Kidney (tissue), 14 donors: ENCODE measurements around the gene USP6. TPM values are rescaled to one million over a fixed set of nuclear protein-coding genes. Genes with fewer than 3 reads are reported as not detected.
A peak's percentile ranks its signal among the peaks of the same experiment; 100 is the strongest.
"Not testable (repeated sequence)": the region's sequence is repeated elsewhere in the genome, so short reads cannot be mapped to it uniquely, and the experiment has no call there.

Experiments used
- DNase-seq, 5 donors: peaks; one replicate each; pipeline ENCODE4 v3.0.0-alpha.2; 2013 to 2020
- FAIRE-seq: peaks from 2 replicates; lab custom pipeline; 2012; peaks lifted over from hg19 to GRCh38; lab: Jason Lieb, UNC
- H3K27ac ChIP-seq, 2 donors: one replicate each; pipeline ENCODE4 v1.7.0; 2013; ENCODE audit warnings: low read depth in 2 of 2, low read length in 2 of 2, inconsistent platforms in 1 of 2
- H3K27me3 ChIP-seq: one replicate; pipeline ENCODE4 v1.7.1; 2013; ENCODE audit warnings: low read length, inconsistent platforms; ENCODE audit not compliant: control insufficient read depth, insufficient read depth
- H3K36me3 ChIP-seq, 3 donors: one replicate each; pipeline versions ENCODE4 v1.7.0 to v1.7.1; 2013; ENCODE audit warnings: low read length in 3 of 3, control low read depth in 1 of 3, inconsistent platforms in 1 of 3; ENCODE audit not compliant: insufficient read depth in 3 of 3, control insufficient read depth in 2 of 3
- H3K4me1 ChIP-seq, 3 donors: one replicate each; pipeline versions ENCODE4 v1.7.0 to v1.7.1; 2013; ENCODE audit warnings: low read length in 3 of 3, inconsistent platforms in 1 of 3, low read depth in 1 of 3; ENCODE audit not compliant: control insufficient read depth in 2 of 3, insufficient read depth in 2 of 3
- H3K4me3 ChIP-seq, 3 donors: one replicate each; pipeline versions ENCODE4 v1.7.0 to v1.8.1; 2013; ENCODE audit warnings: low read length in 3 of 3, control low read depth in 1 of 3, inconsistent platforms in 1 of 3
- H3K9ac ChIP-seq, 3 donors: one replicate each; pipeline versions ENCODE4 v1.7.0 to v1.7.1; 2013; ENCODE audit warnings: low read length in 3 of 3, control low read depth in 1 of 3, inconsistent platforms in 1 of 3
- H3K9me3 ChIP-seq, 3 donors: one replicate each; pipeline versions ENCODE4 v1.7.0 to v1.7.1; 2013; ENCODE audit warnings: low read length in 3 of 3, control low read depth in 1 of 3, inconsistent platforms in 1 of 3; ENCODE audit not compliant: control insufficient read depth in 2 of 3, insufficient read depth in 1 of 3
- intact Hi-C: fragments of 100-400 bp; cut with DNase I; formaldehyde crosslinking; loops from one replicate; pipeline ENCODE4 v1.11.1; 2022
- polyA plus RNA-seq: library from polyadenylated mRNA; stranded (reverse); fragments of 350-450 nt; fragmentation: Illumina TruSeq; extraction: RNeasy Lipid Tissue Mini Kit (QIAGEN cat#74804); gene quantifications from one replicate; pipeline ENCODE4 v1.2.3, GENCODE V29; 2014; ENCODE audit warnings: low read depth, low replicate concordance; ENCODE audit not compliant: insufficient read depth
- total RNA-seq: library from RNA; stranded (reverse); fragmentation: NEBNext Ultra II Directional; extraction: Animal tissue kit (Norgen Biotek cat#: 25700); gene quantifications from one replicate; pipeline ENCODE4 v1.2.1, GENCODE V29; 2021
- TF ChIP-seq, protein P1 (sequence below): IDR thresholded peaks from 3 replicates; pipeline ENCODE4 v1.5.1; 2012; ENCODE audit warnings: mild to moderate bottlenecking, moderate library complexity, borderline replicate concordance; ENCODE audit not compliant: insufficient read depth; ENCODE audit errors: extremely low read depth
- donor health status: control.
- donor health status: control.
- donor health status: control.
- donor health status: control.
- donor health status: control.
- donor health status: DM: yes; HTN: yes; CAD: no.
- donor health status: Normal renal cell carcinoma (clear cell type).

Gene USP6
- total and polyA plus RNA-seq, 2 donors from 2014 or later = 0.06 to 0.19 TPM

DNA sequence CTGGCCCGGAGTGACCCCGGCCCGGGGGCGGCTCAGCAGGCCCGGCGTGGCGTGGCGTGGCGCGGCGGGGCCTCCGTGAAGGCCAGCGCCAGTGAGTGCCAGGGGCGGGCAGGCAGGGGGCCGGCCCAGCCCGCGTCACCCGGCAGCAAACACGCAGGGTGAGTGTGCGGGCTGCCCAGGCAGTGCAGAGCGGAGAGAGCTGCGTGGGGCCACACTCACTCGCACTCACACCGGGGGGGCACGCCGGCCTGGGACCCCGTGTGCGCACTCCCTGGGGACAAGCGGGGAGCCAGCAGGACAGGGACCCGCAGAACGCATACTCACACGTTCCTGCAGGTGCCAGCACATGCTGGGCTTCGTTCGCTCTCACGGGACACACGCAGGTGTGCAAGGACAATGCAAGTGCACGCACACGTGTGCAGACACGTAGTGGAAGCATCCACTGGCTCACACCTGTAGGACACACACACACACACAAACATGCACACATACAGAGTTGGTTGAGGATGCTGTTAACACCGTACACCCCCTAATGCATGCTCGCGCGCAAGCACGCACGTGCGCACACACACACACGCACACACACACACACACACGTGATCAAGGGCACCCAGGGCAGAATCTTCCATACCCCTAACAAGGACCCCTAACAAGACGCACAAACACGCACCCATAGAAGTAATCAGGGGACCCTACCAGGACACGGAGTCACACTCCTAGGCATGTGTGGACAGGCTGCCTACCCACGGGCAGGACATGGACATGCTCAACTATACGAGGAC is 7.7 kb downstream of the USP6 start:
- Histone ChIP-seq H3K27me3 (no peaks in the 10 kb centered on the region), H3K27ac (no peak overlapping the region), H3K9ac (no peak overlapping the region), H3K4me1 (no peaks in the 10 kb centered on the region), H3K36me3 (no peaks in the 10 kb centered on the region), H3K4me3 (no peak overlapping the region), H3K9me3 (peaks cover 0 to under 1% (median 0%) of the 10 kb centered on the region in 3 donors)
- FAIRE-seq = no peak
- intact Hi-C loops = no loop called here
- DNase-seq = peak in 3 of 5 donors; percentile 9 to 62 (median 58)
- TF ChIP-seq, protein P1, sequence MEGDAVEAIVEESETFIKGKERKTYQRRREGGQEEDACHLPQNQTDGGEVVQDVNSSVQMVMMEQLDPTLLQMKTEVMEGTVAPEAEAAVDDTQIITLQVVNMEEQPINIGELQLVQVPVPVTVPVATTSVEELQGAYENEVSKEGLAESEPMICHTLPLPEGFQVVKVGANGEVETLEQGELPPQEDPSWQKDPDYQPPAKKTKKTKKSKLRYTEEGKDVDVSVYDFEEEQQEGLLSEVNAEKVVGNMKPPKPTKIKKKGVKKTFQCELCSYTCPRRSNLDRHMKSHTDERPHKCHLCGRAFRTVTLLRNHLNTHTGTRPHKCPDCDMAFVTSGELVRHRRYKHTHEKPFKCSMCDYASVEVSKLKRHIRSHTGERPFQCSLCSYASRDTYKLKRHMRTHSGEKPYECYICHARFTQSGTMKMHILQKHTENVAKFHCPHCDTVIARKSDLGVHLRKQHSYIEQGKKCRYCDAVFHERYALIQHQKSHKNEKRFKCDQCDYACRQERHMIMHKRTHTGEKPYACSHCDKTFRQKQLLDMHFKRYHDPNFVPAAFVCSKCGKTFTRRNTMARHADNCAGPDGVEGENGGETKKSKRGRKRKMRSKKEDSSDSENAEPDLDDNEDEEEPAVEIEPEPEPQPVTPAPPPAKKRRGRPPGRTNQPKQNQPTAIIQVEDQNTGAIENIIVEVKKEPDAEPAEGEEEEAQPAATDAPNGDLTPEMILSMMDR = no peak

DNA sequence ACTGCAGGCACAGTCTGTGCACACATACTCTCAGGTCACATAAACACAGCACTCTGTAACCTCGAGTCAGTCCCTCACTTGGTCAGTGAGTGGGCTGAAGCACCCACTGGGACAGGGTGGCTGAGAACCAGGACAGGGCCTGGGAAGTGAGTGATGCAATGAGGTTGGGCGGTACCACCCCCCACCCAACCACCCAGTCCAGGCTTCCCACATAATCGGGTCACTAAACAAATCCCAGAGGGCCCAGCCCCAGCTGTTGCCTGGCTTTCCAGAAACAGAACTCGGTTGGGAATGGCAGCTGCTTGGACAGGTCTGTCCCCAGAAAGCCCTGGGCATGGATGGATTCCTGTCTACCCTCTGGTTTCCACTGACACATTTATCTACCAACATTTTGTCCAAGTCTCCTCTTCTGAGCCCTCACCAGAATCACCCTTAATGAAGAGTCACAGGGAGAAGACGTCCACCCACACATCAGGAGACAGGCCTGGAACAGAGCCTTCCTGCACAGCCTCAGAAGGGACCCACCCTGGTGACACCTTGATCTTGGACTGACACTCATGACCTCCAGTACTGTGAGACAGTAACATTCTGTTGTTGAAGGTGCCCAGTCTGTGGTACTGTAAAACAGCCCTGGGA is 8.4 kb downstream of the USP6 start:
- H3K4me1 ChIP-seq, H3K27me3 ChIP-seq, H3K4me3 ChIP-seq, H3K9ac ChIP-seq, intact Hi-C loops, FAIRE-seq, H3K27ac ChIP-seq, H3K36me3 ChIP-seq, H3K9me3 ChIP-seq: not testable (repeated sequence)
- DNase-seq = peak in 3 of 5 donors; percentile 2 to 46 (median 24)

DNA sequence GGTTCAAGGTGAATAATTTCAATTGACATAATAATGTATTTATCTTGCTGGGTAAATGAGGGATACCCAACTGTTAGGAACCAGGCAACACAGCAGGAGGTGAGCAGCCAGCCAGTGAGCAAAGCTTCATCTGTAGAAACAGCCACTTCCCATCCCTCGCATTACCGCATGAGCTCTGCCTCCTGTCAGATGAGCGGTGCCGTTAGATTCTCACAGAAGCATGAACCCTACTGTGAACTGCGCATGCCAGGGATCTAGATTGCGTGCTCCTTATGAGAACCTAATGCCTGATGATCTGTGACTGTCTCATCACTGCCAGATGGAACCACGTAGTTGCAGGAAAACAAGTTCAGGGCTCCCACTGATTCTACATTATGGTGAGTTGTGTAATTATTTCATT is 9.1 kb downstream of the USP6 start:
- DNase-seq = peak in 1 of 5 donors; percentile 4
- intact Hi-C loops, H3K36me3 ChIP-seq, H3K27ac ChIP-seq, H3K9ac ChIP-seq, H3K4me1 ChIP-seq, H3K27me3 ChIP-seq, H3K4me3 ChIP-seq, FAIRE-seq, H3K9me3 ChIP-seq: not testable (repeated sequence)

DNA sequence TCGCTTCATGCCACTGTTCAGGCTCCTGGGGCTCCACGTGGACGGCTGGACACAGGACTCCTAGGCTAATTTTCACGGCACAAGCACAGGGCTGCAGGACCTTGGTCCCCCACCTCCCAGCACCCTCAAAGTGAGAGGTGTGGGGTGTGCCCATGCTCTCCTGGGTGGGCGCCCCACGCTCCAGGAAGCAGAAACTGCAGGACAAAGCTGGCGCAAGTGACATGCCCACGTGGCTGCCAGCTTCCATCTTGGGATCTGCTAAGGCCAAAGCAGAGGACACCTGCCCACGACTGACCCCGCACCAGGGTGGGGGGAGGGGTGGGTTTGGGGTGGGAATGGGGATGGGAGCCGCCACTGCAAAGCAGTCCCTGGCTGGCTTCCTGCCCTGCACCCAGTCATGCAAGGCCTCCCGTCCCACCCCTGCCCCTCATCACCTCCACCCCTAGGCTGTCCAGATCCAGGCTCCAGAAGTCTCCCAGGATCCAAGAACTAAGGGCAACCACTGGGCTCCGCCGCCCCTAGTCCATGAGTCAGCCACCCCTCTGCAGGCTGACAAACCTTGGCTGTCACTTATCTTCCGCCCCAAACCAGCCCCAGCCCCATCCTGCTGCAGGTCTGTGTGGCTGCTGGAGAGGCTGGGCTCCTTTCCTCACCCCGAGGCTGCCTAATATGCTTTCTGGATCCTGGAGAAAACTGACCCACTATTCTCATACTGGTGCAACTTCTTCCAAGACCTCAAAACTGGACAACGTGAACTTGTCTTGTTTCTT is 11.1 kb downstream of the USP6 start:
- DNase-seq = peak in 3 of 5 donors; percentile 6 to 45 (median 36)
- FAIRE-seq = no peak
- Histone ChIP-seq H3K4me3 (no peak overlapping the region), H3K9me3 (no peaks in the 10 kb centered on the region), H3K36me3 (no peaks in the 10 kb centered on the region), H3K4me1 (no peaks in the 10 kb centered on the region), H3K27me3 (no peaks in the 10 kb centered on the region), H3K9ac (no peak overlapping the region), H3K27ac (no peak overlapping the region)
- TF ChIP-seq, protein P1 = no peak
- intact Hi-C loops = no loop called here
